HTR-8/SVneo (cell line): Measurements from ENCODE around the gene GNPTAB.

Experiments used
- DNase-seq: peaks from one replicate; pipeline ENCODE4 v3.0.0; 2011; ENCODE audit warnings: low spot score, mixed read lengths; ENCODE audit not compliant: insufficient read length
- FAIRE-seq: peaks from 2 replicates; lab custom pipeline; 2011; peaks lifted over from hg19 to GRCh38; lab: Jason Lieb, UNC

The GNPTAB gene

DNA sequence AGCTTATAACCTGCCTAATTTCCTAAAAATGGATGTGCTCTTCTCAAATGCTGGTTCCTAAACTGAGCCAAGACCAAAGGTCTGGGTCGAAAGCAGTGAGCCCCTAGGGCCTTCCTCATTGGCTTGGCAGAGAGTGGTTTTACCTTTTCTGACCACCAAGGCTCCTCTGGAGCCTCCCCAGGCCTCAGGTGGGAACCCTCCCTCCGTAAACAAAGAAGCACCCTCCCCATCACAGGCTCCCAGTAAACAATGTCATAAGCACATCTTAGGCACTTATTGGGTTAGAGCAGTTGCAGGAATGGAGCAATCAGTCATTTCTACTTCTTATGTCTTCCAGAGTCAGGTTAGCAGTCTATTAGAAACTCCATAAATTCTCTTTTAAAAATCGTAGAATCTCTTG, 127.3 kb downstream of the GNPTAB start:
- FAIRE-seq (no peak), DNase-seq (no peak)

DNA sequence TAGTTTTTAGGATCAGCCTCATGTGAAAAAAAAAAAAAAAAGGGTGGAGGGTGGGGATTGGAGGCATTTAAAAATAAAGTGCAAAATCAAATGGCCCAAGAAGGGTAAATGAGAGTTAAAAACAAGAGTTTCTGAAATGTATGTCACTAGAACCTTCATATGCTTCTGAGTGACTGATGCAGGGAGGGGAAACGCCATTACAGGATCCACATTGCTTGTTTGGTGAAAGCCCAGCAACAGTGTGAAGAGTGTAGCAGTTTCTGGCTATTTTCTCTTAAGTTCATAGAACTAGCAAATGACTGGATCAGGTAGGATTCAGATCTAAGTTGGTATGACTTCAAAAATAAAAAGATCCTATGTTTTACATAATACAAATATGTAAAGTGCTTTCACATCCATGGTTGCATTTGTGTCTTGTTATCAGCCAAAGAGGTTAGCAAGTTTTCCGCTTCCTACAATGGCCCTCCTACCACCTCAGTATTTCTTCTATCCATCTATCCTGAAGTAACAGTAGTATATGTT, 130.4 kb downstream of the GNPTAB start:
- DNase-seq (no peak), FAIRE-seq (no peak)

DNA sequence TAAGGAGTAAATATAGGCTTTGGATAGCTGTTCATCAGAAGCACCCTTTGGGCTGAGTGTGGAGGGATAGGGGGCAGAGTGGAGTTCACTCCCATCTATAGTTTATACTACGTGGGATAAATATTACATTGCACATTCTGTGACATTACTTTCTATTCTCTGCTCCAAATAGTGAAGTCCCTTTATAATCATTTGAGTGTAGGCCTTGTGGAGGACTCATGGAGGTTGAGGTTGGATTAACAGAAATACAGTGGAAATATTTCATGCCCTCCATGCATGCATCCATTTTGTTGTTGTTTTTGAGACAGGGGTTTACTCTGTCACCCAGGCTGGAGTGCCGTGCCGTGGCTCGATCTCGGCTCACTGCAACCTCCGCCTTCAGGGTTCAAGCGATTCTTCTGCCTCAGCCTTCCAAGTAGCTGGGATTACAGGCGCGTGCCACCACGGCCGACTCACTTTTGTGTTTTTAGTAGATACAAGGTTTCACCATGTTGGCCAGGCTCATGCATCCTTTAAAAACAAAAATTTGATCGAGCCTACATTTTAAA, 131.9 kb downstream of the GNPTAB start:
- FAIRE-seq: no peak
- peak; percentile 21 for DNase-seq

DNA sequence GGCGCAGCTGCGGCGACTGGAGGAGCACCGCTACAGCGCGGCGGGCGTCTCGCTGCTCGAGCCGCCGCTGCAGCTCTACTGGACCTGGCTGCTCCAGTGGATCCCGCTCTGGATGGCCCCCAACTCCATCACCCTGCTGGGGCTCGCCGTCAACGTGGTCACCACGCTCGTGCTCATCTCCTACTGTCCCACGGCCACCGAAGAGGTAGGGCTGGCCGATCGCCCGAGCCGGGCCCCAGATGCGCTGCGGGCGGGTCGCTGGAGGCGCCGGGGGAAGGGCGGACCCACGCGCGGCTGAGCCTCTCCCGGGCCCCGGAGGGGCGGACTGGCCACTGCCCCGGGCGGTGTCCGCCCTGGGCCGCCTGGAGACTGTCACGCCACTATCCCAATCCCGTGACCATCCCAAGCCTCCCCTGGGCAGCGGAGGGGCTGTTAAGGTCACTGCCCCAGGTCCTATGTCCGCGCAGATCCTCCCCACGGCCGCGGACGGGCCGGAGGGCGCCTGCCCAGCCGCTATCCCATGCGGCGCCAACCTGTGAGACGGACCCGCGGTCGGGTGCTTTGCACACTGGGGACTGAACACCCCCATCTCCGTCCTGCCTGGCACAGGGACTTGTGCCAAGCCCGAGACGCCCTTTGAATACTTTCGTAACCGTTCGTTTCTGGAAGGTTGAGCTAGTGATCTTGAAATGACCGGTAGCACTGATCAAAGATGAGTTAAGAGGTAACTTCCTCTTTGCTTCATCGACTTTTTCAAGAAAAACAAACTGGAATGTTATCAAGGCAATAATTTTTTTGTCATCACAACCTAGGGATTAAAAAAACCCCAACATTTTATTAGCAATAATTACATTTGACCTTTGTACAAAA, 132.6 kb downstream of the GNPTAB start:
- FAIRE-seq (no peak), DNase-seq (peak; percentile 19)

DNA sequence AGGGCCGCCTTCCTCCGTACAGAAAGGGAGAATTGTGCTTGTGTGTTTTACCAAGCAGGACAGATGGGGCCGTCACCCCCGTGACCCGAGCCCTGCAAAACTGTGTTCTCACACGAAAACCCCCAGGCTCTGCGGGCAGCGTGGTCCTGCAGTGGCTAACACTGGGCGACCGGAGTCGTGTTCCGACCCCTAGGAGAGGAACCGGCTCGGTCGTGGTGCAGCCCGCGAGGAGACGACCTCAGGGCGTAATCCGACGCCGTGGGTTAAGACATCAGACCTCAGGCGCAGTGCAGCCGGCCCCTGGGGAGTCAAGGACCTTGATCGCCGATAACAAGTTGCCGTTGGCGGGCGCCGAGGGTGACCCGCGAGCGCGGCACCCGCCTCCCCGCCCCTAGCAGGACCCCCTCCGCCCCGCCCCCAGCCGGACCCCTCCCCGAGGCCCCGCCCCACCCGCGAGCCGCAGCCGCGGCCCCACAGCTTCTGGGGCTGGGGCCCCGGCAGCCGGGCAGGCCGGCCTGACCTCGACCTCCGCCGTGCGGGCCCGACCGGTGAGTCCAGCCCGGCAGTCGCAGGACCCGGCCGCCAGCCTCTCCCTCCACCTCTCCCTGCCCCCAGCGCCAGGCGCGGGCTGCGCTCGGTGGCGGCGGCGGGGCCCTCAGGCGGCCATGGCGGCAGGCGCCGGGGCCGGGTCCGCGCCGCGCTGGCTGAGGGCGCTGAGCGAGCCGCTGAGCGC, 133.4 kb downstream of the GNPTAB start, which contains the start of gene CHPT1:
Gene CHPT1, plus strand, starts transcription at position 444 of the 733 bp plus-strand sequence. Its CDS starts 222 bp downstream, at position 666.
- FAIRE-seq (no peak), DNase-seq (peak; percentile 49)

DNA sequence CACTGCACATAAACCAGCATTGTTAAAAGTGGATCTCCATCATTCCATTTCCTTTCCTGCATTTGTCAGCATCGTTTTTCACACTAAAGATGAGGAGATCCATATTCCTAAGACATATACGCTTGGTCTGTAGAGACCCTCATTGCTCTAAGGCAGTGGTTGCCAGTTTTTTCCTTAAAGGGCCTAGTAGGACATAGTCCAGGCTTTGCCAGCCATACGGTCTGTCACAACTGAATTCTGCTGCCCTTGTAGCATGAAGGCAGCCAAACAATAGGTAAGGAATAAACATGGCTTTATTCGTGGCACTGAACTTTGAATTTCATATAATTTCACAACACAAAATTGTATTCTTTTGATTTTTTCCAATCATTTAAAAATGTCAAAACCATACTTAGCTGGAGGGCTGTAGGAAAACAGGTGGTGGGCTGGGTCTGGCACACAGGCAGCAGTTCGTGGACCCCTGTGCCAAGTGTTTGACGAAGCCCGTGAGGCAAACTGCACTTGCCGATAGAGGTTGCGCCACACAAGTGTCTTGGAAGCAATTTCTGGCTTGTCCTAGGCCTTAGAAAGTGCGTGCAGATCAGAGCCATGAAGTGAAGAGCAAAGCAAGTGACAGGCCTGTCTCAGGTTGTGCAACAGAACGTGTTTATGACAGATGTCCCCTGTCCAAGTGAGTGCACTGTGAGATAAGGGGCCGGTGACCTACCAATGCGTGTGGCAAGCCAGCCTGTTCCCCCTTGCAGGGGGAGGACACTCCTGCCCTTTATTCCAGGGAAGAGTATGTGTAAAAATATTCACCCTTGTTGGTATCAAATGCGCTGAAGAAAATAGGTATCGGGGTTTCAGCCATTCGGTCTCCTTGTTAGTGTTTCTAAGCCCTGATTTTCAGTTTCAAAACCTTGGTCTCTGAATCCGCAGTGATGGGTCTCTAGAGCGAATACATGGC, 134.2 kb downstream of the GNPTAB start:
- DNase-seq (no peak), FAIRE-seq (no peak)

DNA sequence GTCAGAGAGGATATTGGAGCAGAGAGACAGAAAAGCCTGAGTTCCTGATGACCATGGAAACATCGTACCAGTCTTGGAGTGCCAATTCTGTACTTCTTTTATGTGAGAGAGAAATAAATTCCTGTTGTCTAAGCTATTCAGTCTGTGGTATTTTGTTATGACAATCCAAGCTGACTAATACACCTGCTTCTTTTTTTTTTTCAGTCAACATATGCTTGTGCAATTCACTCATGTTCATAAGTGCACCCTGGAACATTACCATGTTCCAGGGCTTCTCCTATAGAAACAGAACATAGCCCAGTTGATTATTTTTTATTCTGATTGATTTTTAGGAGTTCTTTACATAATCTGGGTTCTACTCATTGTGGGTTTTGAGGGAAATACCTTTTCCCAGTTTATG, 135.1 kb downstream of the GNPTAB start:
- FAIRE-seq: no peak
- no peak for DNase-seq
